ENCODE data around the gene DHRSX. TPM values are rescaled to one million over a fixed set of nuclear protein-coding genes. Genes with fewer than 3 reads are reported as not detected.
A peak's percentile ranks its signal among the peaks of the same experiment; 100 is the strongest.

DHRSX gene
- total RNA-seq, 2 donors from 2014 or later = 36.5 to 45.4 TPM

GRCh38 chrX:2187352-2188115, 313.2 kb downstream of the DHRSX start:
- Mint-ChIP-seq H3K4me1 (peaks cover 21% of the 10 kb centered on the region), H3K9me3 (peaks cover 18% of the 10 kb centered on the region)
- TF ChIP-seq CTCF (conservative IDR thresholded peaks at IDR 0.05) = no peak

GRCh38 chrX:2185341-2186082, 315.3 kb downstream of the DHRSX start:
- 92 to 96% methylated on average over 20 to 25 of the region's 25 CpGs for WGBS, 2 experiments (ENCODE audit: insufficient coverage in 1 of 2, insufficient read length in 1 of 2)
- Histone ChIP-seq H3K4me3 (ENCODE audit: low read length) (no peak overlapping the region), H3K27me3 (ENCODE audit: control insufficient read depth, insufficient read depth, low read length, poor library complexity, severe bottlenecking) (no peaks in the 10 kb centered on the region), H3K9ac (ENCODE audit: extremely low read depth, low read length, poor library complexity, severe bottlenecking) (no peak overlapping the region), H3K9me3 (ENCODE audit: control insufficient read depth, low read length) (peaks cover 32% of the 10 kb centered on the region), H3K4me1 (ENCODE audit: control insufficient read depth, insufficient read depth, low read length) (peaks cover 2% of the 10 kb centered on the region), H3K36me3 (ENCODE audit: control insufficient read depth, insufficient read depth, low read length) (no peaks in the 10 kb centered on the region), H3K27ac (ENCODE audit: low read depth, low read length) (no peak overlapping the region)
- Mint-ChIP-seq H3K27ac (no peak overlapping the region), H3K9me3 (peaks cover 14% of the 10 kb centered on the region), H3K4me1 (peaks cover 23% of the 10 kb centered on the region), H3K36me3 (ENCODE audit: low read depth) (peaks cover 5% of the 10 kb centered on the region), H3K4me3 (no peak overlapping the region), H3K27me3 (ENCODE audit: insufficient read depth) (no peaks in the 10 kb centered on the region)
- no peak for DNase-seq
- TF ChIP-seq CTCF (conservative IDR thresholded peaks at IDR 0.05) = no peak

More at GRCh38 chrX:2187352-2188115, 313.2 kb downstream of the DHRSX start:
- Mint-ChIP-seq H3K27ac (no peak overlapping the region), H3K4me3 (no peak overlapping the region), H3K36me3 (ENCODE audit: low read depth) (peaks cover 7% of the 10 kb centered on the region), H3K27me3 (ENCODE audit: insufficient read depth) (no peaks in the 10 kb centered on the region)
- H3K27ac ChIP-seq (ENCODE audit: low read depth, low read length) = no peak overlapping the region
- 88 to 89% methylated on average over 8 to 15 of the region's 15 CpGs for WGBS, 2 experiments (ENCODE audit: insufficient coverage in 1 of 2, insufficient read length in 1 of 2)
- no peaks in the 10 kb centered on the region for H3K36me3 ChIP-seq (ENCODE audit: control insufficient read depth, insufficient read depth, low read length)
- H3K27me3 ChIP-seq (ENCODE audit: control insufficient read depth, insufficient read depth, low read length, poor library complexity, severe bottlenecking) = no peaks in the 10 kb centered on the region
- DNase-seq = no peak
- no peak overlapping the region for H3K9ac ChIP-seq (ENCODE audit: extremely low read depth, low read length, poor library complexity, severe bottlenecking)
- peaks cover 2% of the 10 kb centered on the region for H3K4me1 ChIP-seq (ENCODE audit: control insufficient read depth, insufficient read depth, low read length)
- peak overlapping the region; percentile 66 for H3K4me3 ChIP-seq (ENCODE audit: low read length)
- H3K9me3 ChIP-seq (ENCODE audit: control insufficient read depth, low read length) = peaks cover 17% of the 10 kb centered on the region

GRCh38 chrX:2184089-2184488, 316.7 kb downstream of the DHRSX start:
- Histone ChIP-seq H3K9me3 (ENCODE audit: control insufficient read depth, low read length) (peaks cover 41% of the 10 kb centered on the region), H3K9ac (ENCODE audit: extremely low read depth, low read length, poor library complexity, severe bottlenecking) (no peak overlapping the region), H3K27me3 (ENCODE audit: control insufficient read depth, insufficient read depth, low read length, poor library complexity, severe bottlenecking) (no peaks in the 10 kb centered on the region), H3K27ac (ENCODE audit: low read depth, low read length) (no peak overlapping the region), H3K4me1 (ENCODE audit: control insufficient read depth, insufficient read depth, low read length) (peaks cover 2% of the 10 kb centered on the region), H3K4me3 (ENCODE audit: low read length) (no peak overlapping the region), H3K36me3 (ENCODE audit: control insufficient read depth, insufficient read depth, low read length) (no peaks in the 10 kb centered on the region)
- H3K4me1 Mint-ChIP-seq = peaks cover 23% of the 10 kb centered on the region
- no peak for DNase-seq
- H3K9me3 Mint-ChIP-seq = peaks cover 14% of the 10 kb centered on the region
- TF ChIP-seq CTCF (conservative IDR thresholded peaks at IDR 0.05) = no peak
- no peaks in the 10 kb centered on the region for H3K27me3 Mint-ChIP-seq (ENCODE audit: insufficient read depth)
- H3K4me3 Mint-ChIP-seq = no peak overlapping the region
- H3K27ac Mint-ChIP-seq = no peak overlapping the region
- 91 to 100% methylated on average over 1 of the region's 1 CpG for WGBS, 2 experiments (ENCODE audit: insufficient coverage in 1 of 2, insufficient read length in 1 of 2)
- H3K36me3 Mint-ChIP-seq (ENCODE audit: low read depth) = peaks cover 5% of the 10 kb centered on the region

Data from endodermal cell (in vitro differentiated cells).